ENCODE data around the gene SLC33A1.

DNA sequence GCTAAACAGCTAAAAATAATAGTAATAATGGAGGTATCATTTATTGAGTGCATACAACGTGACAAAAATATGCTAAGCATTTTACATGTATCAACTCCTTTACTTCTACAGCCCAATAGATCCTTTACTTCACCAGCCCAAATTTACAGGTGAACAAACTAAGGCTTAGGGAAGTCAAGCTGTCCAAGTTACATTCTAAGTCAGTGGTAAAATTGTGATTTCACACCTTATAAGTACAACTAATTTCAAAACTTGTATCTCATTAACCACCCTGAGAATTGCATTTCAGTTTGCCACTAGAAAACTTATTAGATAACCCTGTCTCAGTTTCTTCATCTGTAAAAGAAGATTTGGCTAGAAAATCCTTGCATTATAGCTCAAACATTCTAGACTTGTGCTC lies 10.7 kb downstream of the SLC33A1 start:
- no peak for TF ChIP-seq POLR2AphosphoS5 (IDR thresholded peaks at IDR 0.05; ENCODE audit: low read depth, low read length)
- TF ChIP-seq, protein P1, sequence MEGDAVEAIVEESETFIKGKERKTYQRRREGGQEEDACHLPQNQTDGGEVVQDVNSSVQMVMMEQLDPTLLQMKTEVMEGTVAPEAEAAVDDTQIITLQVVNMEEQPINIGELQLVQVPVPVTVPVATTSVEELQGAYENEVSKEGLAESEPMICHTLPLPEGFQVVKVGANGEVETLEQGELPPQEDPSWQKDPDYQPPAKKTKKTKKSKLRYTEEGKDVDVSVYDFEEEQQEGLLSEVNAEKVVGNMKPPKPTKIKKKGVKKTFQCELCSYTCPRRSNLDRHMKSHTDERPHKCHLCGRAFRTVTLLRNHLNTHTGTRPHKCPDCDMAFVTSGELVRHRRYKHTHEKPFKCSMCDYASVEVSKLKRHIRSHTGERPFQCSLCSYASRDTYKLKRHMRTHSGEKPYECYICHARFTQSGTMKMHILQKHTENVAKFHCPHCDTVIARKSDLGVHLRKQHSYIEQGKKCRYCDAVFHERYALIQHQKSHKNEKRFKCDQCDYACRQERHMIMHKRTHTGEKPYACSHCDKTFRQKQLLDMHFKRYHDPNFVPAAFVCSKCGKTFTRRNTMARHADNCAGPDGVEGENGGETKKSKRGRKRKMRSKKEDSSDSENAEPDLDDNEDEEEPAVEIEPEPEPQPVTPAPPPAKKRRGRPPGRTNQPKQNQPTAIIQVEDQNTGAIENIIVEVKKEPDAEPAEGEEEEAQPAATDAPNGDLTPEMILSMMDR (IDR thresholded peaks at IDR 0.05), result no peak
- no peak for TF ChIP-seq SIN3A (IDR thresholded peaks at IDR 0.05; ENCODE audit: borderline replicate concordance, insufficient read depth, low read depth, low read length)
